ENCODE measurements around the gene ELAVL2.

DNA sequence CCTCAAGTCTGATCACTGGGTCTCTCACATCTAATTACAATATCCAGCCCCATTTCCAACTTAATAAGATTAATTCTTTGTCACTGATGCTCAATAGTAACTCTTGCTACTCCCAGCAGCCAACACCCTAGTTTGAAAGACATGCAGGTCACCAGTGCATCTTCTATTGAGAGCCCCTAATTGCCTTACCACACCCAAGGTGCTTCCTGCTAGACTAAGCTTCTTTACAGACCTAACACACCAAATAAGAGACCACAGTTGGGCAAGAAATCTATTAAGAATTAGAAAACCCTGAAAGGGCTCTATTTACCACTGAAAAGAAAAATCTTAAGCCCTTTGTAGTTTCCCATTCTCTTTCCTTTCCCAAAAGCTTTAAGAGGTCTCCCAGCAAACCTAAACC, 26.5 kb downstream of the ELAVL2 start:
- TF ChIP-seq POLR2AphosphoS5 (IDR thresholded peaks at IDR 0.05; ENCODE audit: low read depth): no peak
- TF ChIP-seq, protein P1, sequence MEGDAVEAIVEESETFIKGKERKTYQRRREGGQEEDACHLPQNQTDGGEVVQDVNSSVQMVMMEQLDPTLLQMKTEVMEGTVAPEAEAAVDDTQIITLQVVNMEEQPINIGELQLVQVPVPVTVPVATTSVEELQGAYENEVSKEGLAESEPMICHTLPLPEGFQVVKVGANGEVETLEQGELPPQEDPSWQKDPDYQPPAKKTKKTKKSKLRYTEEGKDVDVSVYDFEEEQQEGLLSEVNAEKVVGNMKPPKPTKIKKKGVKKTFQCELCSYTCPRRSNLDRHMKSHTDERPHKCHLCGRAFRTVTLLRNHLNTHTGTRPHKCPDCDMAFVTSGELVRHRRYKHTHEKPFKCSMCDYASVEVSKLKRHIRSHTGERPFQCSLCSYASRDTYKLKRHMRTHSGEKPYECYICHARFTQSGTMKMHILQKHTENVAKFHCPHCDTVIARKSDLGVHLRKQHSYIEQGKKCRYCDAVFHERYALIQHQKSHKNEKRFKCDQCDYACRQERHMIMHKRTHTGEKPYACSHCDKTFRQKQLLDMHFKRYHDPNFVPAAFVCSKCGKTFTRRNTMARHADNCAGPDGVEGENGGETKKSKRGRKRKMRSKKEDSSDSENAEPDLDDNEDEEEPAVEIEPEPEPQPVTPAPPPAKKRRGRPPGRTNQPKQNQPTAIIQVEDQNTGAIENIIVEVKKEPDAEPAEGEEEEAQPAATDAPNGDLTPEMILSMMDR (IDR thresholded peaks at IDR 0.05; ENCODE audit: insufficient read depth, low read length): no peak
- TF ChIP-seq SPI1 (IDR thresholded peaks at IDR 0.05; ENCODE audit: borderline replicate concordance, low read depth): no peak
- TF ChIP-seq GABPA (IDR thresholded peaks at IDR 0.05; ENCODE audit: low read depth): no peak
- no peak for TF ChIP-seq REST (IDR thresholded peaks at IDR 0.05; ENCODE audit: insufficient replicate concordance, low read depth)

Measured in HL-60 (cell line).